Psoas muscle (tissue), 8 donors: ENCODE results near the gene FBXL16. TPM values are rescaled to one million over a fixed set of nuclear protein-coding genes. Genes with fewer than 3 reads are reported as not detected.

Source experiments
- ATAC-seq, 4 donors: fragments of 200-7000 bp; cut with Tn5 transposase; one replicate each; pipeline ENCODE4 v1.9.1; 2020; ENCODE audit warnings: moderate library complexity in 3 of 4, mild to moderate bottlenecking in 2 of 4
- DNase-seq, 2 donors: peaks; one replicate each; pipeline ENCODE4 v3.0.0-alpha.2; 2020
- H3K27ac ChIP-seq: fragments of 200-600 bp; one replicate; pipeline ENCODE4 v1.8.0; 2022
- H3K27me3 ChIP-seq, 3 donors: fragments of 200-600 bp in 1 of 3; one replicate each; pipeline versions ENCODE4 v1.6.1 to v1.8.0; 2013 to 2022; ENCODE audit warnings: low read length in 2 of 3, mild to moderate bottlenecking in 2 of 3, moderate library complexity in 1 of 3; ENCODE audit not compliant: insufficient read depth in 3 of 3
- H3K36me3 ChIP-seq, 2 donors: fragments of 200-600 bp in 1 of 2; one replicate each; pipeline versions ENCODE4 v1.6.1 to v1.8.0; 2013 to 2022; ENCODE audit warnings: low read depth in 1 of 2, mild to moderate bottlenecking in 1 of 2, moderate library complexity in 1 of 2; ENCODE audit not compliant: insufficient read depth in 1 of 2
- H3K4me1 ChIP-seq: fragments of 200-600 bp; one replicate; pipeline ENCODE4 v1.8.0; 2022
- H3K4me3 ChIP-seq: fragments of 200-600 bp; one replicate; pipeline ENCODE4 v1.8.0; 2022; ENCODE audit warnings: mild to moderate bottlenecking
- H3K9me3 ChIP-seq: fragments of 200-600 bp; one replicate; pipeline ENCODE4 v1.8.0; 2022
- WGBS, 3 donors: extraction: QIAGEN DNeasy Blood & Tissue Kit; methylation state at CpG; one replicate each; pipeline versions ENCODE4 v1.1.6 to v1.1.7; 2013; 5-methylcytosine and 5-hydroxymethylcytosine counted together
- intact Hi-C, 2 donors: fragments of 100-400 bp; cut with DNase I; formaldehyde crosslinking; loops; one replicate each; pipeline versions ENCODE4 v1.11.0 to v1.14.2; 2022
- polyA plus RNA-seq, 3 donors: library from polyadenylated mRNA; stranded (reverse); fragments of 200-250 nt; gene quantifications; one replicate each; pipeline ENCODE4 v1.2.3, GENCODE V29; 2013
- total RNA-seq, 4 donors: library from RNA; stranded (reverse); fragmentation: NEBNext Ultra II Directional in 2 of 4; extraction: Animal tissue kit (Norgen Biotek cat#: 25700) in 2 of 4; gene quantifications; one replicate each; pipeline versions ENCODE4 v1.2.1 to v1.2.4, GENCODE V29; 2021 to 2023
- TF ChIP-seq, protein P1 (sequence below): fragments of 200-600 bp; IDR thresholded peaks from one replicate; pipeline ENCODE4 v1.8.0; 2022; ENCODE audit warnings: antibody characterized with exemption
- donor health status: healthy with polysubstance abuse.
- donor health status: DM: no; HTN: no; CAD: no; lungs with moderate emphysema.
- donor health status: Bipolar disorder and iron deficiency.
- donor health status: healthy.
- donor health status: DM: yes; HTN: yes; CAD: no.
- donor health status: DM: no; HTN: no; CAD: no.
- donor health status: DM: no; HTN: no; CAD: no.
- donor health status: DM: yes; HTN: yes; CAD: no.

The FBXL16 gene
- total and polyA plus RNA-seq, 7 donors = 0.04 to 0.16 (median 0.08) TPM; not detected in 2

DNA sequence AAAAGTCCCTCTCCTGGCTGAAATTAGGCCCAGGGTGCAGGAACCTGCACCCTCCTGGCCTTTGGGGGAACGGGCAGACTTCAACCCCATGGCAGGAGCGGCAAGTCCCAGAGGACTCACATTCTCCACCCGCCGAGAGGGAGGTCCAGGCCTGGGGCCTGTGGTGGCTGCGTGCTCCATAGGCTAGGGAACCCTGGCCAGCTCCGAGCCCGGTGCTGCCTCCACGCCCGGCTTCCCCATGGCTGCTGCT lies 20.5 kb upstream of the FBXL16 start:
- peaks cover 0 to 24% of the 10 kb centered on the region in 2 donors for H3K36me3 ChIP-seq
- intact Hi-C loops = no loop called here
- TF ChIP-seq, protein P1, sequence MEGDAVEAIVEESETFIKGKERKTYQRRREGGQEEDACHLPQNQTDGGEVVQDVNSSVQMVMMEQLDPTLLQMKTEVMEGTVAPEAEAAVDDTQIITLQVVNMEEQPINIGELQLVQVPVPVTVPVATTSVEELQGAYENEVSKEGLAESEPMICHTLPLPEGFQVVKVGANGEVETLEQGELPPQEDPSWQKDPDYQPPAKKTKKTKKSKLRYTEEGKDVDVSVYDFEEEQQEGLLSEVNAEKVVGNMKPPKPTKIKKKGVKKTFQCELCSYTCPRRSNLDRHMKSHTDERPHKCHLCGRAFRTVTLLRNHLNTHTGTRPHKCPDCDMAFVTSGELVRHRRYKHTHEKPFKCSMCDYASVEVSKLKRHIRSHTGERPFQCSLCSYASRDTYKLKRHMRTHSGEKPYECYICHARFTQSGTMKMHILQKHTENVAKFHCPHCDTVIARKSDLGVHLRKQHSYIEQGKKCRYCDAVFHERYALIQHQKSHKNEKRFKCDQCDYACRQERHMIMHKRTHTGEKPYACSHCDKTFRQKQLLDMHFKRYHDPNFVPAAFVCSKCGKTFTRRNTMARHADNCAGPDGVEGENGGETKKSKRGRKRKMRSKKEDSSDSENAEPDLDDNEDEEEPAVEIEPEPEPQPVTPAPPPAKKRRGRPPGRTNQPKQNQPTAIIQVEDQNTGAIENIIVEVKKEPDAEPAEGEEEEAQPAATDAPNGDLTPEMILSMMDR = no peak
- no peaks in the 10 kb centered on the region for H3K9me3 ChIP-seq
- no peak overlapping the region for H3K27ac ChIP-seq
- DNase-seq = no peak
- 7 to 14% (median 11%) methylated on average over 7 to 9 of the region's 9 CpGs for WGBS, 3 donors
- no peak overlapping the region for H3K4me3 ChIP-seq
- peaks cover 0 to 40% (median 19%) of the 10 kb centered on the region in 3 donors for H3K27me3 ChIP-seq
- no peak for ATAC-seq
- peaks cover 19% of the 10 kb centered on the region for H3K4me1 ChIP-seq

DNA sequence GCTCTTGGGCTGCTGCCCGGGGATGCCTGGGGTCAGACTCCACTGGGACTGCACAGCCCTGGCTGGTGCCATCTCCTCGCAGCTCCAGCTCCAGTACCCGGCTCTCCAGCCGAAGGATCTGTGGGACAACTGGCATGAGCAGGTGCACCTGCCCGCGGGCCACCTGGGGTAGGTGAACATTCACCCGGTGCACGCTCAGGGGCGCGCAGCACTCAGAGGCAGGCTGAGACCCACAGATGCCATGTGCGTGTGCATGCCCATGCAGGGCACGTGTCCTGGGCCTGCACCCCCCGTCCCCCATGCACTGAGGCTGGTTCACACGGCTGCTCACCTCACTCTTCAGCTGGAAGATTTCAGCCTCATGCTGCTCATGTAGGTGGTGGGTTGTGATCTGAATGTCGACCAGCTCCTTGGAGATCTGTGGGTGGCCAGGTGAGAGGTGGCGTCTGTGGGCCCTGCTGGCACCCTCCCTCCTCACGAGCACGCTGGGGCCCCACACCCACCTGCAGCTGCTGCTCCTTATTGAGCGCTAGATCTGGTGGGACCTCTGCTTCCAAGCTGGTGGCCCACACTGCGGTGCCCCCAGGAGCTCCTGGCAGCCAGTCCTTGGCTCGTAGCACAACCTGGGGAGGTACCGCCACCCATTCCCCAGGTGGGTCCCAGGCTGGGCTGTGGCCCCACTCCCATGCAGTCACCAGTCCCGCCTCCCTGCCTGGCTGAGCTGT lies 20.0 kb upstream of the FBXL16 start:
- H3K36me3 ChIP-seq = peaks cover 0 to 19% of the 10 kb centered on the region in 2 donors
- intact Hi-C loops = no loop called here
- ATAC-seq (no peak), DNase-seq (no peak)
- 50 to 56% (median 55%) methylated on average over 20 to 23 of the region's 23 CpGs for WGBS, 3 donors
- no peak overlapping the region for H3K4me3 ChIP-seq
- H3K27ac ChIP-seq = no peak overlapping the region
- H3K4me1 ChIP-seq = peaks cover 19% of the 10 kb centered on the region
- TF ChIP-seq, protein P1 = no peak
- H3K27me3 ChIP-seq = peaks cover 0 to 40% (median 19%) of the 10 kb centered on the region in 3 donors
- H3K9me3 ChIP-seq = no peaks in the 10 kb centered on the region

DNA sequence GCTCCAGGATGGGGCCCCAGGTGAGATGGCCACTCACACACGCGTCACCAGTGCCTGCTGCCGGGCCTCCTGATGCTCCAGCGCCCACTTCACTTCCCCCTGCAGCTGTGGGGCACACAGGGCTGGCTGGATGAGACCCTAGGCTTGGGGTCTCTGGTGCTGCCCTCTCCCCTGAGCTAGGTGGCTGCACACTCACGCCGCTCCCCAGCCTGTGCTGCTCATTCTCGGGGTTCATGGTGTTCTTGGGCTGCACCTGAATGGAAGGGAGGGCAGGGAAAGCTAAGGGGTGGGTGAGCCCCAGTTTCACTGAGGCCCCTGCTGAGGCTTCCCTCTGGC lies 19.4 kb upstream of the FBXL16 start:
- intact Hi-C loops = no loop called here
- Histone ChIP-seq H3K4me1 (peaks cover 23% of the 10 kb centered on the region), H3K9me3 (no peaks in the 10 kb centered on the region), H3K36me3 (peaks cover 0 to 14% of the 10 kb centered on the region in 2 donors), H3K27me3 (peaks cover 0 to 40% (median 19%) of the 10 kb centered on the region in 3 donors), H3K4me3 (no peak overlapping the region), H3K27ac (no peak overlapping the region)
- TF ChIP-seq, protein P1 = no peak
- DNase-seq (no peak), ATAC-seq (no peak)
- 70 to 77% (median 73%) methylated on average over 7 of the region's 7 CpGs for WGBS, 3 donors

DNA sequence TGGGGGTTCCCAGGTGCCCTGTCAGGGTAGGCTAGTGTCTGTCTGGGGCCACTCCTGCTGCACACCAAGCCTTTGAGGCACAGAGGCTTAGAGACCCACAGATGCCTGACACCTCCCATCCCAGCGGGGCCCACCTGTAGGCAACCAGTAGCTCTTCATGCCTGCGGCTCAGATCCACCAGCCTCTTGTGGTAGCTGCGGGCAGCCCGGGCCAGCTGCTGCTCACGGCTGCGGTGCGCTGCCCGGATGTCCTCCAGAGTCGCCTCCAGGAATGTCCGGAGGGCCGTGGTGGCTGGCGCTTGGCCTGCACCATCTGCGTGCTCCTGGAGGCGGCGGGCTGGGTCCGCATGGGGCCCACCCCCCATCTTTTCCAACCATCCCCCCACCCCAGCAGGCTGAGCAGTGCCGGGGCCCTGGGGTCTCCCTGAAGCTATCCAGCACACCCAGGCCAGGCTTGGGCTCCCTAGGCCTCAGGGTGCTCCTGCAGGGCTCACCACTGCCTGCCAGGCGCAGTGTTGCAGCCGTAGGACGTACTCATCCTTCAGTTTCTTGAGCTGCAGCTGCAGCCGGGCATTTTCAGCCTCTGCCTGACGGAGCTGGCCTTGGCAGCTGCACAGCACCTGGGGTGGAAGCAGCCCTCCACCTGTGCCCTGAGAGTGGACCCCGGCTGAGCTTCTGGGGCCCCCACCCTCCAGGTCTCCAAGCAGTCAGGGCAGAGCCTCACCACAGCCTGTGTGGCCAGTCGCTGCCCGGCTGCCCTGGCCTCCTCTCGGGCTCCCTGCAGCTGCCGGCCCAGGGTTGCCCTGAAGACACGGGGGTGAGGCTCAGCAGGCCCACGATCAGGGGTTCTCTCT lies 18.8 kb upstream of the FBXL16 start:
- intact Hi-C loops = no loop called here
- peaks cover 0 to 38% (median 19%) of the 10 kb centered on the region in 3 donors for H3K27me3 ChIP-seq
- H3K4me1 ChIP-seq = peaks cover 27% of the 10 kb centered on the region
- ATAC-seq = no peak
- H3K27ac ChIP-seq = no peak overlapping the region
- H3K4me3 ChIP-seq = no peak overlapping the region
- 23 to 38% (median 27%) methylated on average over 28 to 29 of the region's 29 CpGs for WGBS, 3 donors
- H3K9me3 ChIP-seq = no peaks in the 10 kb centered on the region
- TF ChIP-seq, protein P1 = no peak
- DNase-seq = no peak
- peaks cover 0 to 9% of the 10 kb centered on the region in 2 donors for H3K36me3 ChIP-seq
